ENCODE measurements around the gene PEX1. TPM values are rescaled to one million over a fixed set of nuclear protein-coding genes. Genes with fewer than 3 reads are reported as not detected.

Gene PEX1
- total RNA-seq, 1 donor from 2014 or later: 12.4 TPM

DNA sequence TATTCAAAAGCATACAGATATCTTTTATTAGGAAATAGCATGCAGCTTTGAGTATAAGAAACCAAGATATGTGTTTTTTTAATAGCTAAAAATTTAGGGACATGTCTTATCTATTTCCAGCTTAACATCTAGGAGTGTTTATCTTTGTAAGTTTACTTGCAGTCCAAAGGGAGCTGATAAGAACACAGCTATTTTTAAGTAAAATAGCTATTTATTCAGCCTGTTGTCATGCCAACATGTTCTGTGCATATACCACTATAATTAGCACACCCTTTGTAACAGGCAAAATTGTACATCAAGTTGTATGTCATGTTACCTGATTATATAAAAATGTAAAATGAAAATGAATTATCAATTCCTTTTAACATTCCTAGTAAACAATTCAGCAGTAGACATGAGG lies 32.3 kb upstream of the PEX1 start:
- Histone ChIP-seq H3K9me3 (no peaks in the 10 kb centered on the region), H3K4me1 (no peaks in the 10 kb centered on the region), H3K36me3 (peaks cover 71% of the 10 kb centered on the region), H3K27ac (no peak overlapping the region), H3K4me3 (no peak overlapping the region), H3K27me3 (ENCODE audit: low read depth) (no peaks in the 10 kb centered on the region)
- TF ChIP-seq, protein P1, sequence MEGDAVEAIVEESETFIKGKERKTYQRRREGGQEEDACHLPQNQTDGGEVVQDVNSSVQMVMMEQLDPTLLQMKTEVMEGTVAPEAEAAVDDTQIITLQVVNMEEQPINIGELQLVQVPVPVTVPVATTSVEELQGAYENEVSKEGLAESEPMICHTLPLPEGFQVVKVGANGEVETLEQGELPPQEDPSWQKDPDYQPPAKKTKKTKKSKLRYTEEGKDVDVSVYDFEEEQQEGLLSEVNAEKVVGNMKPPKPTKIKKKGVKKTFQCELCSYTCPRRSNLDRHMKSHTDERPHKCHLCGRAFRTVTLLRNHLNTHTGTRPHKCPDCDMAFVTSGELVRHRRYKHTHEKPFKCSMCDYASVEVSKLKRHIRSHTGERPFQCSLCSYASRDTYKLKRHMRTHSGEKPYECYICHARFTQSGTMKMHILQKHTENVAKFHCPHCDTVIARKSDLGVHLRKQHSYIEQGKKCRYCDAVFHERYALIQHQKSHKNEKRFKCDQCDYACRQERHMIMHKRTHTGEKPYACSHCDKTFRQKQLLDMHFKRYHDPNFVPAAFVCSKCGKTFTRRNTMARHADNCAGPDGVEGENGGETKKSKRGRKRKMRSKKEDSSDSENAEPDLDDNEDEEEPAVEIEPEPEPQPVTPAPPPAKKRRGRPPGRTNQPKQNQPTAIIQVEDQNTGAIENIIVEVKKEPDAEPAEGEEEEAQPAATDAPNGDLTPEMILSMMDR (IDR thresholded peaks at IDR 0.05): no peak
- intact Hi-C loops (cut with DNase I): no loop called here
- DNase-seq: no peak
- ATAC-seq: no peak

DNA sequence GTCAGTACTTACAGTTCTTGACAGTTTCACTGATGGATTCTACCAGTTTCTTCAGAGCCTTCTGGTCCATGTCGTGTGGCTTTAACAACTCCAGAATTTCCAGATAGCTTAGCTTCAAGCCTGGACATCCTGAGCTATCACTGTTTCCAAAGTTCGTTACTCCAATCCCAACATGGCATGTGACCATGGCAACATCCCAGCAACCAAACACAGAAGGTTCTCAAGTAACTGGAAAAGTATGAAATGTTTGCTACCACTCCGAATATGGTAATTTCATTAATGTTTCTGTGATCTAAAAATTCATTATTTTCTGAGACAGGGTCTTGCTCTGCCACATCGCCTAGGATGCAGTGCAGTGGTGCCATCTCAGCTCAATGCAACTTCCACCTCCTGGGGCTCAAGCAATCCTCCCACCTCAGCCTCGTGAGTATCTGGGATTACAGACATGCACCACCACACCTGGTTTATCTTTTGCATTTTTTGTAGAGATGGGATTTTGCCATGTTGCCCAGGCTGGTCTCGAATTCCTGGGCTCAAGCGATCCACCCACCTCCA lies 29.6 kb upstream of the PEX1 start:
- TF ChIP-seq, protein P1 (IDR thresholded peaks at IDR 0.05): no peak
- H3K4me3 ChIP-seq: no peak overlapping the region
- peaks cover 44% of the 10 kb centered on the region for H3K36me3 ChIP-seq
- DNase-seq (no peak), ATAC-seq (no peak)
- no peak overlapping the region for H3K27ac ChIP-seq
- intact Hi-C loops (cut with DNase I): no loop called here
- H3K9me3 ChIP-seq: no peaks in the 10 kb centered on the region
- no peaks in the 10 kb centered on the region for H3K27me3 ChIP-seq (ENCODE audit: low read depth)
- no peaks in the 10 kb centered on the region for H3K4me1 ChIP-seq

DNA sequence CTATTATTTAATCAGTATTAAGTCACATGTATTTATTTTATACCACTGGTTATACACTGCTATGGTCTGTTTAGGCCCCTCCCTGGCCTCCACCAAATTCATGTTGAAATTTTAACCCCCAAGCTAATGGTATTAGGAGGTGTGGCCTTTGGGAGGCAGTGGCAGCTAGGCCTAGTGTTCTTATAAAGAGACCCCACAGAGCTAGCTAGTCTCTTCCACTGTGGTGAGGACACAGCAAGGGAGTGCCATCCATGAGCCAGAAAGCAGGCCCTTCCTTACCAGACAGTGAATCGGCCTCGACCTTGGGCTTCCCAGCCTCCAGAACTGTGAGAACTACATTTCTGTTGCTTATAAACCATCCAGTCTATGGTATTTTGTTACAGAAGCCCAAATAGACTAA lies 28.9 kb upstream of the PEX1 start:
- intact Hi-C loops (cut with DNase I): no loop called here
- Histone ChIP-seq H3K27me3 (ENCODE audit: low read depth) (no peaks in the 10 kb centered on the region), H3K27ac (no peak overlapping the region), H3K9me3 (no peaks in the 10 kb centered on the region), H3K4me1 (no peaks in the 10 kb centered on the region), H3K36me3 (peaks cover 38% of the 10 kb centered on the region), H3K4me3 (no peak overlapping the region)
- ATAC-seq (no peak), DNase-seq (no peak)
- TF ChIP-seq, protein P1 (IDR thresholded peaks at IDR 0.05): no peak

DNA sequence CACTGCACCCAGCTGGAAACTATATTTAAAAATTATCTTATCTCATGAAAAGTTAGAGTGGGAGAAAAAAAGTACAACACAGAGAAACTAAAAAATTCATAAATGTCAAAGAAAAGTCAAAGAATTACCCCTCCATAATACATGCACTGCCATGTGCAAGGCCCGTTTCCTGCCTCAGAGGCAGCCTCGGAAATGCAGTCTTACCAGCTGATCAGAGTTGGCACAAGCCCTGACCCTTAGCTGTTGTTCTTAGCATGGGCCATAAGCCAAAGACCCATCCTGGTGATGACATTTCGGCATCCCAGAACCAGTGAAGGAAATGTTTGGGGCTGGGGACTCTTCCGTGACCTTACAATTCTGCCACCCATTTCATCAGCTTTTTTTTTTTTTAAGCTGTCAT lies 21.9 kb upstream of the PEX1 start:
- TF ChIP-seq, protein P1 (IDR thresholded peaks at IDR 0.05): no peak
- no peak overlapping the region for H3K27ac ChIP-seq
- DNase-seq (no peak), ATAC-seq (no peak)
- H3K4me3 ChIP-seq: no peak overlapping the region
- H3K9me3 ChIP-seq: no peaks in the 10 kb centered on the region
- intact Hi-C loops (cut with DNase I): no loop called here
- H3K27me3 ChIP-seq (ENCODE audit: low read depth): no peaks in the 10 kb centered on the region
- no peaks in the 10 kb centered on the region for H3K36me3 ChIP-seq
- H3K4me1 ChIP-seq: no peaks in the 10 kb centered on the region

DNA sequence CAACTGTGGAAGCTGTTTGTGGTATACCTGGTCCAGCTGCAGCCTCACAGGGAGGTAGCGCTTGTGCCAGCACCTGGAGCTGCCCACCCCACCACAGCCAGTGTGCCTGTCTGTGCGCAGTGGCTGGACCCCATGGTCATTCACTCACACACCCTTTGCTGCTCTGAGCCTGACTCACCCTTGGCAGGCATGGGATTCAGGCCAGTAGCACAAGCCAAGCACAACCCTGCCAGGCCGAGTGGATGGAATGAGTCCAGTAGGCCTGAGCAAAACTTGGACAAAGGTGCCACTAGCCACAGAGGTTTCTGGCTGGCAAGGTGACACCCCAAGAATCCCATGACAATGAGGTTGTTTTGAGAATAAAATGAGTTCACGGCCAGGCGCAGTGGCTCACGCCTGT lies 19.3 kb upstream of the PEX1 start:
- no peak for ATAC-seq
- Histone ChIP-seq H3K4me1 (no peaks in the 10 kb centered on the region), H3K27ac (no peak overlapping the region), H3K4me3 (no peak overlapping the region), H3K9me3 (no peaks in the 10 kb centered on the region), H3K27me3 (ENCODE audit: low read depth) (no peaks in the 10 kb centered on the region), H3K36me3 (no peaks in the 10 kb centered on the region)
- intact Hi-C loops (cut with DNase I): no loop called here
- TF ChIP-seq, protein P1 (IDR thresholded peaks at IDR 0.05): no peak
- no peak for DNase-seq
